COR-L47 (cell line): Measurements from ENCODE around the gene ZDHHC12.
A peak's percentile ranks its signal among the peaks of the same experiment; 100 is the strongest.
"Not testable (repeated sequence)": the region's sequence is repeated elsewhere in the genome, so short reads cannot be mapped to it uniquely, and the experiment has no call there.

Experiments
- DNase-seq: peaks from one replicate; lab custom pipeline; 2025; lab: John Stamatoyannopoulos, UW

Gene ZDHHC12

DNA sequence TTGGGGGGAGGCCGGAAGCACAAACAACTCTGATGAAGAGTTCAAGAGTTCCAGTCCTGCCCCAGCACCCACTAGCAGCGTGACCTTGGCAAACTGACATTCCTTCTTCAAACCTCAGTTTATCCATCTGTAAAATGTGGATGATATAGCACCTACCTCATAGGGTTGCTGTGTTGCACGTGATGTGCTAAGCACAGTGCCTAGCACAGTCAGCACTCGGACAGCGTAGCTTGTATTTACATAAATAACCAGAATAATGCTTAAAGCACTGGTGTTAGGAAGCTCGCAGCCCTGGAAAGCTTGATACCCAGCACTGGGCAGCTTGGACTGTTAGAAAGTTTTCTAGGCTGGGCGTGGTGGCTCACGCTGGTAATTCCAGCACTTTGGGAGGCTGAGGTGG is 16.5 kb downstream of the ZDHHC12 start:
- no peak for DNase-seq

DNA sequence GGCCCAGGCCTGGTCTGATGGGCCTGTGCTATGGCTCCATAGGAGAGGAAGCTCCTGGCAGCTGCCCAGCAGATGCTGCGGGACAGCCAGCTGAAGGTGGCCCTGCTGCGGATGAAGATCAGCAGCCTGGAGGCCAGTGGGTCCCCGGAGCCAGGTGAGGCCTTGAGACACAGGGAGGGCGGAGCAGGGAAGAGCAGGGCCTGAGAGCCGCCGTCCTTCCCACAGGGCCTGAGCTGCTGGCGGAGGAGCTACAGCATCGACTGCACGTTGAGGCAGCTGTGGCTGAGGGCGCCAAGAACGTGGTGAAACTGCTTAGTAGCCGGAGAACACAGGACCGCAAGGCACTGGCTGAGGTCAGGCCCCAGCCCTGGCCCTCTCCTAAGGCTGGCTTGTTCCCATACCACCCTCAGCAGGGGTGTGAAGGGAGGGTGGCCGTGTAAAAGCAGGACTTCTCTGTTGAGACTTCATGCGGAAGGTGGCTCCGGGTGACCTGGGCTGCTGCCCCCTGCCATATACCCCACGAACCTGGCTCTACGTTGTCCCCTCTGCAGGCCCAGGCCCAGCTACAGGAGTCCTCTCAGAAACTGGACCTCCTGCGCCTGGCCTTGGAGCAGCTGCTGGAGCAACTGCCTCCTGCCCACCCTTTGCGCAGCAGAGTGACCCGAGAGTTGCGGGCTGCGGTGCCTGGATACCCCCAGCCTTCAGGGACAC is 17.1 kb downstream of the ZDHHC12 start:
- DNase-seq = no peak

DNA sequence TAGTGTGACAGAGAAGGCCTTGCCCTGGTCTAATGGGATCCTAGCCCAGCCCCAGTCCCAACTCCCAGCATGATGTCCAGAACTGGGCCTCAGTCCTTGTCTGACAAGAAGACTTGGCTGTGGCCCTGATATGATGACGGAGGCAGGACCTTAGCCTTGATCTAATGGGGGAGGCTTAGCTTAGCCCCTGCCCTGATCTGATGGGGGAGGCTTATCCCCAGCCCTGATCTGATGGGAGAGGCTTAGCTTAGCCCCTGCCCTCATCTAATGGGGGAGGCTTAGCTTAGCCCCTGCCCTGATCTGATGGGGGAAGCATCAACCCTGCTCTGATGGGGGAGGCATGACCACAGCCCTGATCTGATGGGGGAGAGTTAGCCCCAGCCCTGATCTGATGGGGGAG is 17.9 kb downstream of the ZDHHC12 start:
- no peak for DNase-seq

DNA sequence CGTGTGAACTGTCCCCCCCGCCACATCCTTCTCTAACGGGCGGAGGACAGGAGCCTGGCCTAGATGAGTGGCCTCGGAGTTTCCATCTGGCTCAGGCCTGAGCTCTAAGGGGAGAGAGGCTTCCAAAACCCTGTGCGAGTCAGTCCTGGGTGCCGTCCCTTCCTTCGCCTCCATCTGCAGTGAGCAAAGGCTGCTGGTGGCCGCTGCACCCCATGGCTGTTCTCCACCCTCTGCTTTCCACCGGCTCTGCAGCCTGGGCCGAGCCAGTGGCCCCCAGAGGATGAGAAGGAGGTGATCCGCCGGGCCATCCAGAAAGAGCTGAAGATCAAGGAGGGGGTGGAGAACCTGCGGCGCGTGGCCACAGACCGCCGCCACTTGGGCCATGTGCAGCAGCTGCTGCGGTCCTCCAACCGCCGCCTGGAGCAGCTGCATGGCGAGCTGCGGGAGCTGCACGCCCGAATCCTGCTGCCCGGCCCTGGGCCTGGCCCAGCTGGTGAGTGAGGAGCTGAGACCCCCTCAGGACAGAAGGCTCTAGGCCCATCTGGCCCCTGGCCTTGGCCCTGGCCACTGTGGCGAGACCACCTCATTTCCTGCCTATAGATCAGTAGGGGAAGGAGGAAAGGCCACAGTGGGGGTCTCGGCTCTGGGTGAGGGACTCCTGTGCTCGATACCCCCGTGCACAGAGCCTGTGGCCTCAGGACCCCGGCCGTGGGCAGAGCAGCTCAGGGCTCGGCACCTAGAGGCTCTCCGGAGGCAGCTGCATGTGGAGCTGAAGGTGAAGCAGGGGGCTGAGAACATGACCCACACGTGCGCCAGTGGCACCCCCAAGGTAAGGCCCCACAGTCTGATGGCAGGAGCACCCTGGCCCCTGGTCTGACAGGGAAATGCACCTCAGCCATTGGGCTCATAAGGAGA is 18.6 kb downstream of the ZDHHC12 start:
- no peak for DNase-seq

DNA sequence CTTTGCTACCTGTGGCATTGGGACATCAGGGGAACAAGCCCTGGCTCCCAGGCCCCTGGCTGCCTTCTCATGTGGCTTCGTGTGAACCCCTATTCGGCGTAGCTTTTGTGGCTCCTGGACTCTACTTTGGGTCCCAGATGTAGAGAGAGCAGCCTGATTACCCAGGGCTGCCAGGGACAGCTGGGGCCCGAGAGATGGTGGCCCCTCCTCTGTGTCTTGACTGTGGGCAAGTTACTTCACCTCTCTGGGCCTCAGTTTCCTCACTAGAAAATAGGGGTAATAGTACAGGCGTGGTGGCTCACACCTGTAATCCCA is 19.6 kb downstream of the ZDHHC12 start:
- DNase-seq = no peak

DNA sequence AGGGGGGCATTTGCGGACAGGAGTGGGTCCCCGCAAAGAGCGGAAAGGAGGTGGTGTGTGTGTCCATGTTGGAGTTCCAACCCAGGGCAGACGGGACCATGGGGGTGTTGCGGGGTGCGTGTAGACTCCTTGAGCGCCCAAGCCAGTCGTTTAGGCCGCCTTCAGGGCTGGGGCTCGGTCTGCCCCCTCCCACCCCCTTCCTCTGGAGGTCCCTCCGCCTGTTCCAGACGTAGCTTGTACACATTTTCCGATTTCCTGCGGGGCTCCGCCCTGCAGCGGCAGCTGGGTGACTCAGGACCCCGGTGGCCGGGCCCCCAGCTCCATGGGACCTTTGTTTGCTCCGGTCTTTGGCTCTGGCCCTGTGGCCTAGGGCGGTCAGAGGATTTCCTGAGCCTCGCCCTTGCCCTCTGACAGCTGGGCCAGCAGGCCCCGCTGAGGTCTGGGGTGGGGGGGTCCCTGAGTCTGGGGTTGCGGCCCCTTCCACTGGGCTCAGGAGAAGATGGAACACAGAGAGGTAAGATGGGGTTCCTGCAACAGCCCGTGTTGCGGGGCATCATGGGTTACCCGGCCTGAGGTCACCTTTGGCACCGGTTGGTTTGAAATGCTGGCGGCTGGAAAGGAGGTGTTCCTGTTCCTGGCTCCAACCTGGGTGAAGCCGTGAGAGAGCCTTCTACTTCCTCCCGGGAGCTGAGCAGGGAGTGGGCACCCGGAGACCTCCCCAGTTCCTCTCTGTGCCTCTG is 20.1 kb downstream of the ZDHHC12 start:
- DNase-seq = no peak

DNA sequence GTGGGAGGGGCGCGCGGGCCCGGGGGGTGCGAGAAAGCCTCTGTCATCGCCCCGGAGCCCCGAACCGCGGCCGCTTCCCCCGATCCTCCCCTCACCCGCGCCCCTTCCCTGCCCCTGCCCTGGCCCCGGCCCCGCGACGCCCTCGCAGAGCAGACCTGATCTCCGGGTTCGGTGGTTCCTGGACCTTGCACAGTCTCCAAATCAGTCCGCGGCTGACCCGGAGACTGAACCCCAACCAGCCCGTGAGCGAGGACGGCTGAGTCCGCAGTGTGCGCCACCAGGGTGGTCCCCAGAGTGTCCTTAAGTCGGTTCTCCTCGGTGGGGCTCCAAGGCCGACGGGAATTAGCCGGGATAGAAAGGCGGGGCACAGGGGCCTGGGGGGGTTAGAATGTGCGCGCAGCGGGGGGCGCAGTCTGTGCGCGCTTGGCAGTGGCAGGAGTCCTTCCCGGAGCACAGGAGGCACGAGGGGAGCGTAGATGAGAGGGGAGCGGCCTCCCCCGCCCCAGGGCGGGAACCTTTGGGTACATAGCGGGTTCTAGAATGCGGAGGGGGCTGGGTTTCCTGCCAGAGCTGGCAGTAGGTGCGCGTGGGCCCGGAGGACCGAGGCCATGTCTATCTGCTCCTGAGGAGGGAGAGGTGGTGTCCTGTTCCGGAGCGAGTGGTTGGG is 20.8 kb downstream of the ZDHHC12 start:
- DNase-seq = no peak

DNA sequence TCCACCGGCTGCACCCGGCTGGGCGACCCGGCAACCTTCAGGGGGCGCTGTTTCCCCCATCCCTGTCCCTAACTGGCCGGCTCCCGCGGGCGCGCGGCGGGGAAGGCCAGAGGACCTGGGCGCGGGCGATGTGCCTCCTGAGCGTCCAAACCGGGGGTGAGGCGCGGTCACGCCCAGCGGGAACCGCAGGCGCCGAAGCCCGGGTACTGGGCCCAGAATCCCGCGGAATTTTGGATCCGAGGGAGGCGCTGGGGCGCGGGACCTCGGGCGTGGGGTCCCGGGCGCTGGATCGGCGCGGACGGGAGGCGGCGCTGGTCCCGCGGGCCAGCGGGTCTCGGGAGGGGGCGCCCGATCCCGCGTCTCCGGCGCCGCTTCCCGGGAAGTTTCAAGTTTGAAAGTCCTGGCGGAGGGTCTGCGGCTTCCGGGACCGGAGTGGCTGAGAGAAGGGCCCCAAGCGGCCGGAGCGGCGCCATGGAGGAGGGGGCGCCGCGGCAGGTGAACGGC is 21.4 kb downstream of the ZDHHC12 start, which contains the start of gene PKN3:
Gene PKN3, plus strand, starts transcription at position 59 of the 504 bp plus-strand sequence. Its CDS starts 413 bp downstream, at position 472.
- DNase-seq = peak; percentile 35

DNA sequence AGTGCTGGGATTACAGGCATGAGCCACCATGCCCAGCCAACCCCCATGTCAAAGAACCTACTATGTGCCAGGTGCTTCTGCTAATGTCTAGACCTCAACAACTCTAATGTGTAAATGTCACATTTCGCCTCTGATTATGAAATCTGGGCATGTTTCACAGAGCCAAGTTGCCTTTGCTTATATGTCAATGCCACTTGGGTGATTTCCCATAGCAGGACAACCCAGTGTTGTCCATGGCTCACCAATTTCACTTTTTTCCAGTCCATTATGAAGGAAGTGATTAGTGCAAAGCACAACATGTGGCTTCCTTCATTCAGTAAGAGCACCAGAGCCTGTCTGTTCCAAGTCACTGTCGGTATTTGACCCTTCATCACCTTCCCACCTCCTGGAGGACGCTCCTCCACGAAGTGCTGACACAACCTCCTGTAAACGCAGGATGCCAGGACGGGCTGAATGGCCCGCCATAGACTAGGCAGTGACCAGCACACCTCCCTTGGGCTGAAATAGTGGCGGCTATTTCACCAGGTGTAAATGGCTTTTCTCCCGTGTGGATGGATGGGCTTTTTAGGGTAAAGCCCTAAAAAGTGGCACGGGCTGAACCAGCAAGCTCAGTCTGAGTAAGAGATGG is 22.6 kb downstream of the ZDHHC12 start:
- no peak for DNase-seq

DNA sequence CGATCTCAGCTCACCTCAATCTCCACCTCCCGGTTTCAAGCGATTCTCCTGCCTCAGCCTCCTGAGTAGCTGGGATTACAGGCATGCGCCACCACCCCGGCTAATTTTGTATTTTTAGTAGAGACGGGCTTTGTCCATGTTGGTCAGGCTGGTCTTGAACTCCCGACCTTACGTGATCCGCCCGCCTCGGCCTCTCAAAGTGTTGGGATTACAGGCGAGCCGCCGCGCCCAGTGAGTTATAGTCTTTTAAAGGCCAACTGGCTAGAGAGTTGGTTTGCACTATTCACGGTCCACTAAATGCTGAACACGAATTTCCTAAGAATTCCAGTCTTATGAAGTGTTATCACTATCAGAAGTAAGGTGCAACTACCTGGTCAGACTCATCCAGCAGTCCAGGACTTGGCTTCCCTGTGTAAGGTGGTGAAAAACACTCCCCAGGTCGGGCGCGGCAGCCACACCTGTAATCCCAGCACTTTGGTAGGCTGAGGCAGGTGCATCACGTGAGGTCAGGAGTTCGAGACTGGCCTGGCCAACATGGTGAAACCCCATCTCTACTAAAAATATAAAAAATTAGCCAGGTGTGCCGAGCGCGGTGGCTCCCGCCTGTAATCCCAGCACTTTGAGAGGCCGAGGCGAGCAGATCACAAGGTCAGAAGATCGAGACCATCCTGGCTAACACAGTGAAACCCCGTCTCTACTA is 24.7 kb downstream of the ZDHHC12 start:
- DNase-seq = not testable (repeated sequence)

DNA sequence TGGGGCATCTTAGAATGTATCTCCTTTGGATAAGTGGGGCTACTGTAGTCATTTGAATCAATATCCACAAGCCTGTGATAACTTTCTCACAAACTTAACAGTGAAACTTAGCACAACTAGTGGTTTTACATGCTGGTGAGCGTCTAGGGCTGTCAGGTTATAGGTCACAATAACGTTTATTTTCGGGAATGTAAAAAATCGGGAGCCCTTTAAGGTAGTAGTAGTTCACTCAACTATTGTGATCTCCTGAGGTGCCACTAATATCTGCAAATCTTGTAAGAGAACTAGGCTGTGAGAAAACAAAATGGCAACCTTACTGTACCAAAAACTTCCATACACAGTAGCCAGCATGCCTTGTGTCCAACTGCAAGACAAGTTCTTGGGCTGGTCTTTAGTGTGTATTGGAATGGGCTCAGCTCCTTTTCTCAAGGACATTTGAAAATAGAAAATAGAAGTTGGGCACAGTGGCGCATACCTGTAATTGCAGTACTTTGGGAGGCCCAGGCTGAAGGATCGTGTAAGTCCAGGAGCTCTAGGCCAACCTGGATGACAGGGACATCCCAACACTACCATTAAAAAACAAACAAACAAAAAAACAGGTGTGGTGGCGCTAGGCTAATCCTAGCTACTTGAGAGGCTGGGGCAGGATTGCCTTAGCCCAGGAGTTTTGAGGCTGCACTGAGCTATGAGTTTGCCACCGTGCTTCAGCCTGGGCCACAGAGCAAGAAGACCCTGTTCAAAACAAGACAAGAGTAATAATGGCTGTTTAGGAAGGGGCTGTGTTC is 26.8 kb downstream of the ZDHHC12 start:
- DNase-seq = no peak

DNA sequence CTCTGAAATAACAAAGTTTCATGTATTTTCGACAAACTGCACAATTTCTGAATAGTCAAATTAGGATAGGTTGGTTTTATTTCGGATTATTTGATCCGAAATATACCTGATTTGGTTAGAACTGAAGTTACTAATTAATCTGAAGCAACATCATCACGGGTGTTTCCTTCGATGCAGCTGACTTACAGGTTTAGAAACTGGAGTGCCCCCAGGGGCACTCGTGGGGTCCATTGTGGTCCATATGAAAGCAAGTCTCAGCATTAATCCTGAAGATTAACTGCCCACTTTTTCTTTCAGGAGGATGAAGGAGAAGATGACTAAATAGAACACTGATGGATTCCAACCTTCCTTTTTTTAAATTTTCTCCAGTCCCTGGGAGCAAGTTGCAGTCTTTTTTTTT is 29.6 kb downstream of the ZDHHC12 start:
- no peak for DNase-seq

DNA sequence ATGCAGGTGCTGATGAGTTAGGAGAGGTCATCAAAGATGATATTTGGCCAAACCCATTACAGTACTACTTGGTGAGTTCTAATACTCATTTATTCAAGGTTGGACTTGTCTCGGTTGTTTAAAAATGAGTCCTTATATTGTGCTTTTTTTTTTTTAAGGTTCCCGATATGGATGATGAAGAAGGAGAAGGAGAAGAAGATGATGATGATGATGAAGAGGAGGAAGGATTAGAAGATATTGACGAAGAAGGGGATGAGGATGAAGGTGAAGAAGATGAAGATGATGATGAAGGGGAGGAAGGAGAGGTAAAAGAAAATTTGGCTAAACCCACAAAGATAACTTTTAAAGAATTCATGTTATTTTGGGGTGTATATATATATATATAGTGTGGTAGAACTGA is 30.2 kb downstream of the ZDHHC12 start:
- DNase-seq = not testable (repeated sequence)

DNA sequence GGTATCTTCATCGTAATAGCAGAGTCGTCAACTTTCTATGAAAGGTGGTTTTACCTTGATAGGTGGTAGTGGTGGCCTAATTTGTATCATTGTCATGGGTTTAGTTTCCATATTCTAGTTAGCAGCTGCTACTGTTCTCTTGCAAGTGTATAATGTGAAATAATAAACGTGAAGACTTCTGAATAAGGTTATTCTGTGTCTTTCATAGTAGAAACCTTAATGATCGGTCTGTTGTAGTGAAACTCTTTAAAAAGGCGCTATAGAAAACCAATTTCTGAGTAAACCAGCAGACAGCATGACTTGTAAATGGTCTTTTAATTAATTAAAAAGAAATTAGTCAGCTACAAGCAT is 33.3 kb downstream of the ZDHHC12 start:
- DNase-seq = no peak

DNA sequence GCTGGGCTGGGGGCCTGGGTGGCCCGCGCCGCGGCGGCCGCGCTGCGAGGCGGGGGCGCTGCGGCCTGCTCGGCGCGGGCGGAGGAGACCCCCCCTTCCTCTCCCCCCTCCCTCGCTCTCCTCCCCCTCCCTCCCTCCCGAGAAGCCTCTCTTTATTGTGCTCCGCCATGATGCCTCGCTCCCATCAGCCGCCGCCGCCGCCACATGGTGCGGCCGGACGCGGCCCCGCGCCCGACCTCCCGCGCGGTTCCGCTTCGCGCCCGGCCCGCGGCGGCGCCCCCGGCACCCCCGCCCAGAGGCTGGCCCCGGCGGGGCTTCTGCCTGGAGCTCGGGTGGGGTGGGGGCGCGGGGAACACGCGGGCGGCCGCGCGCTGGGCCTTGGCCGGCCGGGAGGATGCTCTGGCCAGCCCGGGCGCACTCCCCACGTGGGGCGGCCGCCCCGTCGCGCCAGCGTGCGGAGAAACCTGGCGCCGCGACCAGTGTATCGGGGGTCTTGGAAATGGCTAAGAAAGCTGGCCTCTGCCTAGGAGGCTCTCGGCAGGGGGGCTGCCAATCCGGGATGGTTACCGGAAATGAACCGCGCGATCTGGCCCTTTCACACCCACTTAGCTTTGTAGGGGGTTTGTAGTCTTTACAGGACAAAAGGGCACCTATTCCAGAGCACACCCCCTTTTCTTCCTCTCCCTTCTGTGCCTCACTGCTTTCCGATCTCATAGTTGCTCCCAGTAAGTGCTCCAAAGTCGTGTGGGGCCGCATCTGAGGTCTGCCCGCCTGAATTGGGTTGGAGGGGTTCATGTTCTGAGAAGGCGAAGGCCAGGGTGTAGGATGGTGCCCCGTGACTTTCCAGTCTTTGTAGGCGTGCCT is 33.9 kb downstream of the ZDHHC12 start:
- DNase-seq = peak; percentile 68

DNA sequence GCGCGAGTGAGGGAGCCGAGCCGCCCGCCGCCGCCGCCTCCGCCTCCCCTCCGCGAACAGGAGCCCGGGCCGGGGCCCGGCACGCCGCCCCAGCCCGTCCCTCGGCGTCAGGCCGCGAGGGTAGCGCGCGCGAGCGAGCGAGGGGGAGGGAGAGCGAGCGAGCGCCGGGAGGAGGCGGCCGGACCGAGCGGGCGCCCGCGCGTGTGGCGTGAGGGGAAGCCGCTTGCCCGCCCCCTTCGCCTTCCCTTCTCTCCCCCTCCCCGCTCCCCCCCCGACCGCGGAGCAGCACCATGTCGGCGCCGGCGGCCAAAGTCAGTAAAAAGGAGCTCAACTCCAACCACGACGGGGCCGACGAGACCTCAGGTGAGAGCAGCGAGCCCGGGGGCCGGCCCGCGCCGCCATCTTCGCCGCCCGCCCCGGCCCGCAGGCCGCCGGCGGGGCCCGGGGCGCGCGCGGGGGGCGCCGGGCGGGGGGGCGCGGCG is 34.6 kb downstream of the ZDHHC12 start:
- DNase-seq = peak; percentile 59

DNA sequence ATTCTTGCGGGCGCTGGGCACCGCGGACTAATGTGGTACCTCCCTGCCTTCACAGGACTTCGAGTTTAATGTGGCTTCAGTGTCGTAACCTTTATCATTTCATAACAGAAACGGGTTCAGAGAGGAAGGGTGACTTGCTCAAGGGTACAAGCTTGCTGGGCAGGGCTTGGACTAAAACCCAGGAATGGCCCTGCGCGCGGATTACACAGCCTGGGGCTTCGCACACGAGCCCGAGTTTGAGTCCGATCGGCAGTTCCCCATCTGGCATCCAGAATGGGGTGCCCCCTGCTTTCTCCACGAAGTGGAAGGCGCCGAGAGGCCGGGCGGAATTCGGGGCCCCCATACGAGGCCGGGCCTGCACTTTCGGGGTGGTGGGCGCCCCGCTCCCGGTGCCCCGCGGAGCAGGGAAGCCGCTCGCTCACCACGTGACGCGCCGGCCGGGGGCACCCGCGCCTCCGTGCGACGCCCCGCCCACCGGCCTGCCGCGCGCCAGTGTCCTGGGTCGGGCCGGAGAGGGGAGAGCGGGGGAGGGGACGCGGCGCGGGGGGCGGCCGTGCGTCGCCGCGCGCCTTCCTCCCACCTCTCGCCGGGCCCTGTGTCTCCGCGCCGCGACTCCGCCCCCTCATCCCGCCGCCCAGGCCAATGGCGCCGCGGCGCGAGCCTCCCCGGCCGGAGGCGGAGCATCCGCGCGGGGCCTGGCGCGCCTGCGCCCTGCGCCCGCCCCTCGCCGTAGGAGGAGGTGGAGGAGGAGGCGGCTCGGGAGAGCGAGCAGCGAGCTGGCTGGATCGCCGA is 35.2 kb downstream of the ZDHHC12 start, which contains the start of gene SET:
Gene SET, plus strand, starts transcription at position 722 of the 792 bp plus-strand sequence. CDS start 361 bp downstream, outside the sequence.
- peak; percentile 91 for DNase-seq

DNA sequence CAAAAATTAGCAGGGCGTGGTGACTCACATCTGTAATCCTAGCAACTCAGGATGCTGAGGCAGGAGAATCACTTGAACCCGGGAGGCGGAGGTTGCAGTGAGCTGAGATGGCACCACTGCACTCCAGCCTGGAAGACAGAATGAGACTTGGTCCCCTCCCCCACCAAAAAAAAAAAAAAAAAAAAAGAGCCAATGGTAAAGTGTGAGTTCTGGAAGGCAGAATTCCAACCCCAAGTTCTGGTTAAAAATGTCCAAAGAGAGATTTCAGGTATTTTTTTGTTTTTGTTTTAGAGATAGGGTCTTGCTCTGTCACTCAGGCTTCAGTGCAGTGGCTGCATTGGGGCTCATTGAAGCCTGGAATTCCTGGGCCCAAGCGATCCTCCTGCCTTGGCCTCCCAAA is 36.5 kb downstream of the ZDHHC12 start:
- no peak for DNase-seq
